IMR-90 (cell line): Measurements from ENCODE around the gene RIMS4. TPM values are rescaled to one million over a fixed set of nuclear protein-coding genes. Genes with fewer than 3 reads are reported as not detected.

Source experiments
- ATAC-seq: fragments of 200-7000 bp; cut with Tn5 transposase; 2 replicates; pipeline ENCODE4 v1.9.1; 2020; ENCODE audit warnings: low read depth, mild to moderate bottlenecking, moderate library complexity
- BruUV-seq: library from RNA; stranded (reverse); fragments of 400-500 nt; replicated peaks from 2 replicates; lab custom pipeline; 2021; lab: Mats Ljungman, UMichigan
- CTCF ChIA-PET: fragments of 300-600 bp; formaldehyde crosslinking; extraction: SDS; loops from one replicate; lab custom pipeline; 2021; ENCODE audit warnings: antibody characterized with exemption; lab: Yijun Ruan, JAX
- POLR2A ChIA-PET: fragments of 300-600 bp; sonication (Branson Sonifier 250); formaldehyde crosslinking; loops from one replicate; lab custom pipeline; 2022; ENCODE audit warnings: antibody characterized with exemption; ENCODE audit not compliant: unreplicated experiment; lab: Charles Lee
- DNase-seq: peaks from one replicate; pipeline ENCODE4 v3.0.0; 2013
- H2AFZ ChIP-seq: replicated peaks from 2 replicates; pipeline ENCODE3; 2013; ENCODE audit warnings: low read length, mild to moderate bottlenecking; ENCODE audit not compliant: poor library complexity
- H2AK5ac ChIP-seq: 2 replicates; pipeline ENCODE4 v1.6.1; 2013; ENCODE audit warnings: low read depth, low read length, inconsistent platforms
- H2AK9ac ChIP-seq: replicated peaks from 2 replicates; pipeline ENCODE3; 2013; ENCODE audit warnings: mild to moderate bottlenecking, low read depth, low read length, moderate library complexity; ENCODE audit not compliant: poor library complexity
- H2BK120ac ChIP-seq: 2 replicates; pipeline ENCODE4 v1.6.1; 2013; ENCODE audit warnings: low read depth, low read length, inconsistent platforms
- H2BK15ac ChIP-seq: 3 replicates; pipeline ENCODE4 v1.6.1; 2013; ENCODE audit warnings: low read depth, low read length, inconsistent platforms
- H2BK20ac ChIP-seq: 2 replicates; pipeline ENCODE4 v1.6.1; 2013; ENCODE audit warnings: low read depth, mild to moderate bottlenecking, inconsistent platforms, low read length, moderate library complexity
- H2BK5ac ChIP-seq: 2 replicates; pipeline ENCODE4 v1.6.1; 2013; ENCODE audit warnings: mild to moderate bottlenecking, low read depth, low read length, inconsistent platforms; ENCODE audit not compliant: poor library complexity, severe bottlenecking
- H3K14ac ChIP-seq: replicated peaks from 2 replicates; pipeline ENCODE4 v1.6.1; 2013; ENCODE audit warnings: low read depth, low read length, inconsistent platforms
- H3K18ac ChIP-seq: 2 replicates; pipeline ENCODE4 v1.6.1; 2013; ENCODE audit warnings: low read depth, low read length, control low read depth
- H3K23ac ChIP-seq: 2 replicates; pipeline ENCODE4 v1.6.1; 2013; ENCODE audit warnings: low read depth, low read length, inconsistent platforms
- H3K27ac ChIP-seq: 2 replicates; pipeline ENCODE4 v1.5.1; 2013; ENCODE audit warnings: mild to moderate bottlenecking, control low read depth, low read length; ENCODE audit not compliant: insufficient read depth
- H3K27me3 ChIP-seq: 2 replicates; pipeline ENCODE4 v1.6.1; 2013; ENCODE audit warnings: low read length; ENCODE audit not compliant: control insufficient read depth, insufficient read depth
- H3K36me3 ChIP-seq: 2 replicates; pipeline ENCODE4 v1.6.1; 2013; ENCODE audit warnings: low read length, mixed read lengths; ENCODE audit not compliant: control insufficient read depth, insufficient read depth
- H3K4ac ChIP-seq: 2 replicates; pipeline ENCODE4 v1.6.1; 2013; ENCODE audit warnings: low read depth, low read length, inconsistent platforms
- H3K4me1 ChIP-seq: 2 replicates; pipeline ENCODE4 v1.6.1; 2013; ENCODE audit warnings: low read length, mixed read lengths; ENCODE audit not compliant: control insufficient read depth, insufficient read depth
- H3K4me2 ChIP-seq: 2 replicates; pipeline ENCODE4 v1.6.1; 2013; ENCODE audit warnings: low read depth, mild to moderate bottlenecking, control low read depth, low read length, moderate library complexity
- H3K4me3 ChIP-seq: 2 replicates; pipeline ENCODE4 v1.5.1; 2013; ENCODE audit warnings: low read depth, mild to moderate bottlenecking, control low read depth, low read length, moderate library complexity; ENCODE audit not compliant: insufficient read depth
- H3K56ac ChIP-seq: 2 replicates; pipeline ENCODE4 v1.6.1; 2013; ENCODE audit warnings: low read length, inconsistent platforms; ENCODE audit not compliant: insufficient read depth; ENCODE audit errors: extremely low read depth
- H3K79me1 ChIP-seq, 2 experiments: 2 replicates each; pipeline ENCODE4 v1.6.1; 2013; ENCODE audit warnings: low read length in 2 of 2, inconsistent platforms in 1 of 2, low read depth in 1 of 2
- H3K9ac ChIP-seq: 2 replicates; pipeline ENCODE4 v1.6.1; 2013; ENCODE audit warnings: low read depth, low read length, control low read depth
- H3K9me1 ChIP-seq: 2 replicates; pipeline ENCODE4 v1.6.1; 2013; ENCODE audit warnings: low read length, inconsistent platforms; ENCODE audit not compliant: insufficient read depth
- H3K9me3 ChIP-seq: 2 replicates; pipeline ENCODE4 v1.6.1; 2013; ENCODE audit warnings: low read length; ENCODE audit not compliant: control insufficient read depth, insufficient read depth
- H4K20me1 ChIP-seq: 2 replicates; pipeline ENCODE4 v1.6.1; 2013; ENCODE audit warnings: low read length, inconsistent platforms; ENCODE audit not compliant: insufficient read depth
- H4K5ac ChIP-seq: 2 replicates; pipeline ENCODE4 v1.6.1; 2013; ENCODE audit warnings: mild to moderate bottlenecking, low read depth, low read length, control low read depth
- H4K8ac ChIP-seq, 2 experiments: 2 replicates each; pipeline ENCODE4 v1.6.1; 2013; ENCODE audit warnings: low read depth in 2 of 2, low read length in 2 of 2, control low read depth in 1 of 2, inconsistent platforms in 1 of 2
- H4K91ac ChIP-seq: 2 replicates; pipeline ENCODE4 v1.6.1; 2013; ENCODE audit warnings: low read depth, low read length, inconsistent platforms; ENCODE audit not compliant: insufficient read depth
- BHLHE40 ChIP-seq: fragments of 150-350 bp; IDR thresholded peaks from 2 replicates; pipeline ENCODE4 v1.6.1; 2016; ENCODE audit warnings: mild to moderate bottlenecking, low read depth, low read length
- CEBPB ChIP-seq: IDR thresholded peaks from 2 replicates; pipeline ENCODE4 v1.6.1; 2012; ENCODE audit warnings: low read depth, low read length, improper control_type of control experiment
- CHD1 ChIP-seq: IDR thresholded peaks from 2 replicates; pipeline ENCODE4 v1.6.1; 2012; ENCODE audit warnings: low read depth, low read length, improper control_type of control experiment
- FOS ChIP-seq: fragments of 150-350 bp; IDR thresholded peaks from 2 replicates; pipeline ENCODE4 v1.6.1; 2016; ENCODE audit warnings: low read depth, low read length
- MAFK ChIP-seq: IDR thresholded peaks from 2 replicates; pipeline ENCODE4 v1.6.1; 2012; ENCODE audit warnings: low read depth, low read length, improper control_type of control experiment
- MAZ ChIP-seq: IDR thresholded peaks from 2 replicates; pipeline ENCODE4 v1.6.1; 2012; ENCODE audit warnings: low read depth, mild to moderate bottlenecking, low read length, improper control_type of control experiment, moderate library complexity, borderline replicate concordance
- MXI1 ChIP-seq: IDR thresholded peaks from 2 replicates; pipeline ENCODE4 v1.6.1; 2012; ENCODE audit warnings: low read depth, mild to moderate bottlenecking, low read length, moderate library complexity, borderline replicate concordance
- NFE2L2 ChIP-seq: fragments of 150-350 bp; IDR thresholded peaks from 2 replicates; pipeline ENCODE4 v1.6.1; 2016; ENCODE audit warnings: low read depth, mild to moderate bottlenecking, low read length
- POLR2A ChIP-seq: IDR thresholded peaks from 2 replicates; pipeline ENCODE4 v1.6.1; 2012; ENCODE audit warnings: mild to moderate bottlenecking, low read depth, low read length
- RAD21 ChIP-seq: IDR thresholded peaks from 2 replicates; pipeline ENCODE4 v1.6.1; 2012; ENCODE audit warnings: low read length, improper control_type of control experiment
- RCOR1 ChIP-seq: IDR thresholded peaks from 2 replicates; pipeline ENCODE4 v1.6.1; 2012; ENCODE audit warnings: mild to moderate bottlenecking, low read length, improper control_type of control experiment; ENCODE audit not compliant: insufficient replicate concordance
- RFX5 ChIP-seq: IDR thresholded peaks from 2 replicates; pipeline ENCODE4 v1.8.0; 2012; ENCODE audit warnings: low read depth, mild to moderate bottlenecking, low read length, moderate library complexity
- SMC3 ChIP-seq: fragments of 150-350 bp; IDR thresholded peaks from 2 replicates; pipeline ENCODE4 v1.6.1; 2016; ENCODE audit warnings: low read depth, mild to moderate bottlenecking, antibody characterized with exemption, low read length, moderate library complexity
- WGBS, 2 experiments: methylation state at CpG; one replicate each; pipeline versions ENCODE4 v1.1.5 to v1.1.7; 2013; ENCODE audit warnings: missing lambda C conversion rate in 2 of 2; ENCODE audit not compliant: insufficient read length in 1 of 2; ENCODE audit errors: extremely low coverage in 2 of 2; 5-methylcytosine and 5-hydroxymethylcytosine counted together
- dilution Hi-C: fragments of 300-500 bp; cut with HindIII; formaldehyde crosslinking; loops from one replicate; pipeline ENCODE4 v1.14.3; 2018; ENCODE audit warnings: low sequenced_read_pairs; ENCODE audit not compliant: unreplicated experiment
- in situ Hi-C: fragments of 300-500 bp; cut with MboI; formaldehyde crosslinking; loops from 3 replicates; pipeline ENCODE4 v1.14.3; 2019; ENCODE audit warnings: low sequenced_read_pairs, inconsistent platforms, mixed read lengths
- intact Hi-C: fragments of 100-400 bp; cut with micrococcal nuclease; formaldehyde crosslinking; loops from 2 replicates; pipeline ENCODE4 v1.10.0; 2022
- polyA plus RNA-seq, 3 experiments: library from polyadenylated mRNA; depleted of rRNA; stranded (reverse); fragments of >200 nt; gene quantifications; 2 replicates each; pipeline ENCODE4 v1.2.3, GENCODE V29; 2012; ENCODE audit warnings: low replicate concordance in 1 of 3
- total RNA-seq: library from RNA; depleted of rRNA; stranded (reverse); fragments of >200 nt; gene quantifications from 2 replicates; pipeline ENCODE4 v1.2.3, GENCODE V29; 2012
- TF ChIP-seq, protein P1 (sequence below): fragments of 150-350 bp; IDR thresholded peaks from 2 replicates; pipeline ENCODE4 v1.6.1; 2017; ENCODE audit warnings: mild to moderate bottlenecking, antibody characterized with exemption, low read length, low read depth
- TF ChIP-seq, protein P2 (sequence below): conservative IDR thresholded peaks from 2 replicates; pipeline ENCODE4 v1.5.1; 2012; ENCODE audit warnings: mild to moderate bottlenecking, low read depth, low read length, improper control_type of control experiment
- TF ChIP-seq, protein P3 (sequence below): fragments of 150-350 bp; IDR thresholded peaks from 2 replicates; pipeline ENCODE4 v1.6.1; 2016; ENCODE audit warnings: low read depth, mild to moderate bottlenecking, low read length, moderate library complexity, borderline replicate concordance

RIMS4 gene
- total and polyA plus RNA-seq, 2 of the 4 experiments (the other 2 are of a cell fraction), result not detected

DNA sequence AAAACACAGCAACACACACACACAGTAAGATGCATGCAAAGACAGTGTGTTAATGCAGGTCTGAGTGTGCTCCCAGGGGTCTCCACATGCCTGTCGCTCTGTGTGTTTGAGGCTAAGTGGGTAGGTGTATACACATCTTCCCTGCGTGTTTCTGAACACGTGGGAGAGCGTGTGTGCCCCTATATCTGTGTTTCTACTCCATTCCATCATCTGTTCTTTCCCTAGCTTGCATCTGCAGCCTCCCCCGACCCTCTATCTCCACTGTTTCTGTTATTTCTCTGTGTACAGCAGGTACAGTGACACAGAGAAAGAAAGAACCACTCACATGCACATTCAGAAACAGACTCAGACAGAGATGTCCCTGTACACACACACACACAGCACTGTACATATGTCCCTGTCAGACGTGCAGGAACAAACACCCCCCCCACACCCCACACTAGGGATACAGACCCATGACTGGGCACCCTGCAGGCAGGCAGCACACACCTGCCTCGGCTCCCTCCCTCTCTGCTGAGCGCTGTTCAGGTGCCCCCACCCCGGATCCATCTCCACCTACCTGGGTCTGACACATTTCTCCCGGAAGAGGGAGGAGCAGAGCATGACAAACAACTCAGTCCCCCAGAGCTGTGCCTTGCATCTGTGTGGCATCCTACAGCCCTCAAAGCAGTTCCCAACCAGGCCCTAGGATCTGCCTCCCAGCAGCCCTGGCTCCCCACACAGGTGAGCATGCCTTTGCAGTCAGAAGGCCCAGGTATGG lies 37.1 kb downstream of the RIMS4 start:
- Histone ChIP-seq H3K27me3 (peaks cover 25% of the 10 kb centered on the region), H3K36me3 (no peaks in the 10 kb centered on the region), H2BK20ac (no peak overlapping the region), H3K56ac (no peak overlapping the region), H2BK5ac (no peak overlapping the region), H3K9me1 (no peaks in the 10 kb centered on the region; the same call in 1 of the 2 replicates), H3K79me1 (no peaks in the 10 kb centered on the region), H4K20me1 (no peaks in the 10 kb centered on the region), H2AK5ac (no peak overlapping the region), H2AK9ac (no peak overlapping the region), H2BK120ac (no peak overlapping the region), H4K5ac (no peak overlapping the region), H2AFZ (no peak overlapping the region), H3K4me3 (no peak overlapping the region), H3K4ac (no peak overlapping the region), H3K27ac (no peak overlapping the region), H2BK15ac (no peak overlapping the region), H3K18ac (no peak overlapping the region), H4K8ac (no peak overlapping the region), H3K4me2 (no peak overlapping the region), H3K4me1 (no peaks in the 10 kb centered on the region), H4K91ac (no peak overlapping the region), H3K14ac (no peak overlapping the region), H3K9me3 (no peaks in the 10 kb centered on the region), H3K9ac (no peak overlapping the region), H3K23ac (no peak overlapping the region)
- TF ChIP-seq CHD1, result no peak
- no peak for TF ChIP-seq MAZ
- TF ChIP-seq BHLHE40, result no peak
- no peak for TF ChIP-seq SMC3
- TF ChIP-seq, protein P1, sequence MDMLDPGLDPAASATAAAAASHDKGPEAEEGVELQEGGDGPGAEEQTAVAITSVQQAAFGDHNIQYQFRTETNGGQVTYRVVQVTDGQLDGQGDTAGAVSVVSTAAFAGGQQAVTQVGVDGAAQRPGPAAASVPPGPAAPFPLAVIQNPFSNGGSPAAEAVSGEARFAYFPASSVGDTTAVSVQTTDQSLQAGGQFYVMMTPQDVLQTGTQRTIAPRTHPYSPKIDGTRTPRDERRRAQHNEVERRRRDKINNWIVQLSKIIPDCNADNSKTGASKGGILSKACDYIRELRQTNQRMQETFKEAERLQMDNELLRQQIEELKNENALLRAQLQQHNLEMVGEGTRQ, result no peak
- TF ChIP-seq, protein P2, sequence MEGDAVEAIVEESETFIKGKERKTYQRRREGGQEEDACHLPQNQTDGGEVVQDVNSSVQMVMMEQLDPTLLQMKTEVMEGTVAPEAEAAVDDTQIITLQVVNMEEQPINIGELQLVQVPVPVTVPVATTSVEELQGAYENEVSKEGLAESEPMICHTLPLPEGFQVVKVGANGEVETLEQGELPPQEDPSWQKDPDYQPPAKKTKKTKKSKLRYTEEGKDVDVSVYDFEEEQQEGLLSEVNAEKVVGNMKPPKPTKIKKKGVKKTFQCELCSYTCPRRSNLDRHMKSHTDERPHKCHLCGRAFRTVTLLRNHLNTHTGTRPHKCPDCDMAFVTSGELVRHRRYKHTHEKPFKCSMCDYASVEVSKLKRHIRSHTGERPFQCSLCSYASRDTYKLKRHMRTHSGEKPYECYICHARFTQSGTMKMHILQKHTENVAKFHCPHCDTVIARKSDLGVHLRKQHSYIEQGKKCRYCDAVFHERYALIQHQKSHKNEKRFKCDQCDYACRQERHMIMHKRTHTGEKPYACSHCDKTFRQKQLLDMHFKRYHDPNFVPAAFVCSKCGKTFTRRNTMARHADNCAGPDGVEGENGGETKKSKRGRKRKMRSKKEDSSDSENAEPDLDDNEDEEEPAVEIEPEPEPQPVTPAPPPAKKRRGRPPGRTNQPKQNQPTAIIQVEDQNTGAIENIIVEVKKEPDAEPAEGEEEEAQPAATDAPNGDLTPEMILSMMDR, result no peak
- TF ChIP-seq, protein P3, sequence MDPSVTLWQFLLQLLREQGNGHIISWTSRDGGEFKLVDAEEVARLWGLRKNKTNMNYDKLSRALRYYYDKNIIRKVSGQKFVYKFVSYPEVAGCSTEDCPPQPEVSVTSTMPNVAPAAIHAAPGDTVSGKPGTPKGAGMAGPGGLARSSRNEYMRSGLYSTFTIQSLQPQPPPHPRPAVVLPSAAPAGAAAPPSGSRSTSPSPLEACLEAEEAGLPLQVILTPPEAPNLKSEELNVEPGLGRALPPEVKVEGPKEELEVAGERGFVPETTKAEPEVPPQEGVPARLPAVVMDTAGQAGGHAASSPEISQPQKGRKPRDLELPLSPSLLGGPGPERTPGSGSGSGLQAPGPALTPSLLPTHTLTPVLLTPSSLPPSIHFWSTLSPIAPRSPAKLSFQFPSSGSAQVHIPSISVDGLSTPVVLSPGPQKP, result no peak
- TF ChIP-seq RCOR1, result no peak
- TF ChIP-seq FOS, result no peak
- TF ChIP-seq RAD21, result no peak
- no peak for TF ChIP-seq CEBPB
- TF ChIP-seq MAFK, result no peak
- no peak for TF ChIP-seq POLR2A
- no peak for TF ChIP-seq MXI1
- TF ChIP-seq NFE2L2, result no peak
- no peak for TF ChIP-seq RFX5
- DNase-seq, result no peak
- intact Hi-C loops (no loop called here), in situ Hi-C loops (no loop called here), dilution Hi-C loops (no loop called here)
- POLR2A ChIA-PET, result no interaction called here
- BruUV-seq, result no TSS peak
- WGBS, 2 experiments, result 10% methylated on average over 1 of the region's 10 CpGs; no CpG with 5 or more reads in 1 of the 2 experiments
- CTCF ChIA-PET, result no interaction called here
- no peak for ATAC-seq
